Endothelial cell of umbilical vein (primary cell): ENCODE data around the gene PLA2G4E.

Experiments used
- TF ChIP-seq, protein P1 (sequence below): IDR thresholded peaks from 2 replicates; pipeline ENCODE4 v1.6.1; 2011; ENCODE audit not compliant: insufficient read depth, insufficient read length
- TF ChIP-seq, protein P2 (sequence below), 2 donors: IDR thresholded peaks; 1 replicate in 1 of 2; 2 replicates in 1 of 2; pipeline ENCODE4 v1.5.1; 2011; ENCODE audit warnings: low read length in 2 of 2, mild to moderate bottlenecking in 2 of 2, moderate library complexity in 2 of 2, control low read depth in 1 of 2, inconsistent platforms in 1 of 2, low read depth in 1 of 2; ENCODE audit not compliant: insufficient read depth in 1 of 2; ENCODE audit errors: extremely low read depth in 1 of 2

DNA sequence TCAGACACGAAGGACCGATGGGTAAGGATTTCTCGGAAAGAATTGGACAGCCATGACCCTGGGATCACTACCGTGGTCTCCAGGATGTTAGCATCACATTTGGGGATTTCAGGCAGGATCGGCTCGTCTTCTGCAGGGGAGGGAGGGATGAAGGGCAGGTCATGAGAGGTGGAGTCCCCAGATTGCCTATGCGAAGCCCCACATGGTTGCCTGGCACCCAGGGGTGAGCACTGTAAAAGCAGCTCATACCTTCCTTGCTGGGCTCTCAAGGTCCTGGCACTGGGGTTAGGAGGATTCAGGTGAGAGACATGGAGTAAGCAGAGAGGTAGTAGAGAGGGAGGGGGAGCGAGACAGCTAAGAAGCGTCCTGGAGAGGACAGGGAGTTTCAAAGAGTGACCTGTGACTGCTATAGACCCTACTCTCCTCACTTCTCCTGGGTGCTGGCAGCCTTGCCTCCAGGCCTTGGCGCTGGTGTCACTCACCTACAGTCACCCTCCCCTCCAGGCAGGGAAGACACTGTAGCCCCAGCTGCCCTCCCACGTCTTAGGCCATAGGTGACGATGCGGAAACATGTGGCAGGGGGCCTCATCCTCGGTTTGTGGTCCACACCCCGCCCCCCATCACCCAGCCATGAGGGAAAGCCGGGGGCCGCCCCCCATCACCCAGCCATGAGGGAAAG lies 33.5 kb downstream of the PLA2G4E start:
- TF ChIP-seq, protein P1, sequence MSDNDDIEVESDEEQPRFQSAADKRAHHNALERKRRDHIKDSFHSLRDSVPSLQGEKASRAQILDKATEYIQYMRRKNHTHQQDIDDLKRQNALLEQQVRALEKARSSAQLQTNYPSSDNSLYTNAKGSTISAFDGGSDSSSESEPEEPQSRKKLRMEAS = no peak
- TF ChIP-seq, protein P2, sequence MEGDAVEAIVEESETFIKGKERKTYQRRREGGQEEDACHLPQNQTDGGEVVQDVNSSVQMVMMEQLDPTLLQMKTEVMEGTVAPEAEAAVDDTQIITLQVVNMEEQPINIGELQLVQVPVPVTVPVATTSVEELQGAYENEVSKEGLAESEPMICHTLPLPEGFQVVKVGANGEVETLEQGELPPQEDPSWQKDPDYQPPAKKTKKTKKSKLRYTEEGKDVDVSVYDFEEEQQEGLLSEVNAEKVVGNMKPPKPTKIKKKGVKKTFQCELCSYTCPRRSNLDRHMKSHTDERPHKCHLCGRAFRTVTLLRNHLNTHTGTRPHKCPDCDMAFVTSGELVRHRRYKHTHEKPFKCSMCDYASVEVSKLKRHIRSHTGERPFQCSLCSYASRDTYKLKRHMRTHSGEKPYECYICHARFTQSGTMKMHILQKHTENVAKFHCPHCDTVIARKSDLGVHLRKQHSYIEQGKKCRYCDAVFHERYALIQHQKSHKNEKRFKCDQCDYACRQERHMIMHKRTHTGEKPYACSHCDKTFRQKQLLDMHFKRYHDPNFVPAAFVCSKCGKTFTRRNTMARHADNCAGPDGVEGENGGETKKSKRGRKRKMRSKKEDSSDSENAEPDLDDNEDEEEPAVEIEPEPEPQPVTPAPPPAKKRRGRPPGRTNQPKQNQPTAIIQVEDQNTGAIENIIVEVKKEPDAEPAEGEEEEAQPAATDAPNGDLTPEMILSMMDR (IDR thresholded peaks at IDR 0.05; ENCODE audit: extremely low read depth in 1 of 2, insufficient read depth in 1 of 2, low read depth in 1 of 2, low read length in 2 of 2) = no peak
